Naive thymus-derived CD4-positive, alpha-beta T cell (primary cell): ENCODE data around the gene NSL1. TPM values are rescaled to one million over a fixed set of nuclear protein-coding genes. Genes with fewer than 3 reads are reported as not detected.
A peak's percentile ranks its signal among the peaks of the same experiment; 100 is the strongest.

Experiments used
- ATAC-seq: fragments of 150-1000 bp; cut with Tn5 transposase; 2 replicates; pipeline ENCODE4 v1.10.0; 2021; ENCODE audit warnings: mild to moderate bottlenecking, moderate library complexity
- CTCF ChIA-PET: fragments of 350-600 bp; sonication (Branson Sonifier 250); formaldehyde crosslinking; loops from one replicate; lab custom pipeline; 2021; ENCODE audit warnings: antibody characterized with exemption; lab: Charles Lee
- POLR2A ChIA-PET: fragments of 350-600 bp; sonication (Branson Sonifier 250); formaldehyde crosslinking; loops from one replicate; lab custom pipeline; 2021; ENCODE audit warnings: antibody characterized with exemption, inconsistent platforms; lab: Charles Lee
- DNase-seq, 9 donors: peaks; one replicate each; pipeline versions ENCODE4 v3.0.0 to v3.0.0-alpha.2; 2020 to 2022; ENCODE audit warnings: mixed read lengths in 1 of 9
- H3K27ac ChIP-seq: one replicate; pipeline ENCODE4 v1.7.0; 2013; ENCODE audit warnings: mild to moderate bottlenecking, low read depth, low read length, moderate library complexity
- H3K27me3 ChIP-seq, 2 donors: one replicate each; pipeline ENCODE4 v1.7.0; 2013; ENCODE audit warnings: low read length in 2 of 2, mild to moderate bottlenecking in 2 of 2, moderate library complexity in 2 of 2; ENCODE audit not compliant: control insufficient read depth in 2 of 2, insufficient read depth in 2 of 2
- H3K36me3 ChIP-seq, 3 experiments: 1 replicate in 2 of 3; 2 replicates in 1 of 3; pipeline ENCODE4 v1.7.0; 2013; ENCODE audit warnings: low read length in 3 of 3, mild to moderate bottlenecking in 3 of 3, moderate library complexity in 1 of 3; ENCODE audit not compliant: insufficient read depth in 3 of 3, control insufficient read depth in 2 of 3
- H3K4me1 ChIP-seq, 2 donors: one replicate each; pipeline ENCODE4 v1.7.0; 2013; ENCODE audit warnings: low read length in 2 of 2, mild to moderate bottlenecking in 2 of 2, moderate library complexity in 1 of 2; ENCODE audit not compliant: control insufficient read depth in 2 of 2, insufficient read depth in 2 of 2
- H3K4me3 ChIP-seq: 2 replicates; pipeline ENCODE4 v1.7.0; 2013; ENCODE audit warnings: mild to moderate bottlenecking, low read length
- H3K9me3 ChIP-seq, 3 experiments: 1 replicate in 2 of 3; 2 replicates in 1 of 3; pipeline ENCODE4 v1.7.0; 2013; ENCODE audit warnings: low read length in 3 of 3; ENCODE audit not compliant: control insufficient read depth in 2 of 3
- H3K27ac Mint-ChIP-seq, 9 donors: one replicate each; pipeline ENCODE4 v1.8.0; 2020 to 2022; ENCODE audit warnings: mixed read lengths in 9 of 9, mild to moderate bottlenecking in 8 of 9, moderate library complexity in 5 of 9, inconsistent platforms in 2 of 9
- H3K27me3 Mint-ChIP-seq, 5 donors: one replicate each; pipeline ENCODE4 v1.8.0; 2021 to 2022; ENCODE audit warnings: mixed read lengths in 5 of 5, mild to moderate bottlenecking in 1 of 5
- H3K36me3 Mint-ChIP-seq, 5 donors: one replicate each; pipeline ENCODE4 v1.8.0; 2020 to 2022; ENCODE audit warnings: mixed read lengths in 5 of 5, mild to moderate bottlenecking in 3 of 5, inconsistent platforms in 1 of 5
- H3K4me1 Mint-ChIP-seq, 7 donors: one replicate each; pipeline ENCODE4 v1.8.0; 2020 to 2022; ENCODE audit warnings: mixed read lengths in 7 of 7, mild to moderate bottlenecking in 3 of 7, inconsistent platforms in 1 of 7
- H3K4me3 Mint-ChIP-seq, 10 donors: one replicate each; pipeline ENCODE4 v1.8.0; 2020 to 2022; ENCODE audit warnings: mild to moderate bottlenecking in 10 of 10, mixed read lengths in 10 of 10, moderate library complexity in 6 of 10, inconsistent platforms in 2 of 10
- H3K9me3 Mint-ChIP-seq, 11 donors: one replicate each; pipeline ENCODE4 v1.8.0; 2020 to 2022; ENCODE audit warnings: mixed read lengths in 11 of 11, mild to moderate bottlenecking in 4 of 11, inconsistent platforms in 1 of 11, moderate library complexity in 1 of 11
- intact Hi-C, 2 donors: fragments of 100-400 bp; cut with micrococcal nuclease; formaldehyde crosslinking; loops; one replicate each; pipeline ENCODE4 v1.15.1; 2023
- polyA plus RNA-seq, 2 donors: library from polyadenylated mRNA; unstranded; fragments of 300-500 nt; fragmentation: Illumina TruSeq; gene quantifications; one replicate each; pipeline ENCODE4 v1.2.3, GENCODE V29; 2021
- total RNA-seq, 6 experiments: library from RNA in 5 of 6; stranded (reverse) in 5 of 6; gene quantifications; 1 replicate in 5 of 6; 2 replicates in 1 of 6; pipeline ENCODE4 v1.2.3 and lab custom pipeline; 2021 to 2026

NSL1 gene
- total and polyA plus RNA-seq, 7 experiments from 2014 or later: 22.3 to 79.3 (median 37.7) TPM

GRCh38 chr1:212743901-212744475 lies 47.6 kb downstream of the NSL1 start:
- peak overlapping the region; percentile 52 for H3K27ac ChIP-seq
- Mint-ChIP-seq H3K36me3 (peaks cover 0 to 47% (median 16%) of the 10 kb centered on the region in 5 donors), H3K4me3 (peak overlapping the region in 9 of 10 donors; percentile 18 to 78 (median 60)), H3K4me1 (peaks cover 21 to 49% (median 29%) of the 10 kb centered on the region in 7 donors), H3K27me3 (no peaks in the 10 kb centered on the region), H3K27ac (peak overlapping the region; percentile 6 to 88 (median 83)), H3K9me3 (peaks cover 0 to 10% (median 0%) of the 10 kb centered on the region in 11 donors)
- no peak overlapping the region for H3K4me3 ChIP-seq
- H3K9me3 ChIP-seq: no peaks in the 10 kb centered on the region
- intact Hi-C loops: loop anchor here in 1 of 2 donors (1.0 to 2.0 kb wide), 2 partner anchors 10 to 13 kb away; no protein-coding TSS in a partner anchor
- DNase-seq (peak in 5 of 9 donors; percentile 20 to 47 (median 40)), ATAC-seq (peak; percentile 36)
- no peaks in the 10 kb centered on the region for H3K27me3 ChIP-seq
- H3K36me3 ChIP-seq: peaks cover 0 to 4% (median 0%) of the 10 kb centered on the region in 3 experiments
- peaks cover 0 to 10% of the 10 kb centered on the region in 2 donors for H3K4me1 ChIP-seq
- CTCF ChIA-PET: interaction anchor here (0.6 to 1.4 kb wide), 4 partner anchors 10 to 288 kb away, joined by 3 to 4 read pairs (median 4); no protein-coding TSS in a partner anchor
- POLR2A ChIA-PET: interaction anchor here (2.6 kb wide), 1 partner anchor 10 kb away, joined by 21 read pairs; no protein-coding TSS in a partner anchor

GRCh38 chr1:212738330-212738729 lies 53.2 kb downstream of the NSL1 start:
- POLR2A ChIA-PET: interaction anchor here (1.0 kb wide), 1 partner anchor 18 kb away, joined by 3 read pairs; no protein-coding TSS in a partner anchor
- DNase-seq: no peak

GRCh38 chr1:212737559-212737958 lies 54.0 kb downstream of the NSL1 start:
- intact Hi-C loops: loop anchor here (2.0 to 5.0 kb wide), 2 partner anchors 17 to 35 kb away; no protein-coding TSS in a partner anchor
- ChIA-PET POLR2A (interaction anchor here (0.8 kb wide), 1 partner anchor 16 kb away, joined by 3 read pairs; no protein-coding TSS in a partner anchor), CTCF (interaction anchor here (0.6 to 1.0 kb wide), 3 partner anchors 14 to 44 kb away, joined by 3 to 5 read pairs (median 3); no protein-coding TSS in a partner anchor)
- H3K4me1 Mint-ChIP-seq: peaks cover 0 to 26% (median 19%) of the 10 kb centered on the region in 7 donors
- no peak for DNase-seq
- no peak overlapping the region for H3K4me3 ChIP-seq
- peaks cover 0 to 4% (median 0%) of the 10 kb centered on the region in 3 experiments for H3K36me3 ChIP-seq
- no peaks in the 10 kb centered on the region for H3K27me3 Mint-ChIP-seq
- no peak for ATAC-seq
- H3K27ac ChIP-seq: no peak overlapping the region
- peaks cover 8 to 37% (median 26%) of the 10 kb centered on the region in 5 donors for H3K36me3 Mint-ChIP-seq
- H3K27me3 ChIP-seq: no peaks in the 10 kb centered on the region
- no peak overlapping the region for H3K27ac Mint-ChIP-seq
- no peaks in the 10 kb centered on the region for H3K4me1 ChIP-seq
- H3K4me3 Mint-ChIP-seq: no peak overlapping the region
- H3K9me3 ChIP-seq: no peaks in the 10 kb centered on the region
- H3K9me3 Mint-ChIP-seq: peaks cover 0 to 8% (median 0%) of the 10 kb centered on the region in 11 donors

More at GRCh38 chr1:212738330-212738729, 53.2 kb downstream of the NSL1 start:
- Histone ChIP-seq H3K27ac (no peak overlapping the region), H3K4me1 (no peaks in the 10 kb centered on the region), H3K4me3 (no peak overlapping the region), H3K36me3 (peaks cover 0 to 4% (median 0%) of the 10 kb centered on the region in 3 experiments), H3K9me3 (no peaks in the 10 kb centered on the region), H3K27me3 (no peaks in the 10 kb centered on the region)
- H3K27ac Mint-ChIP-seq: peak overlapping the region in 1 of 9 donors; percentile 85
- ATAC-seq: no peak
- intact Hi-C loops: loop anchor here in 1 of 2 donors (5.0 kb wide), 1 partner anchor 36 kb away; no protein-coding TSS in a partner anchor
- H3K27me3 Mint-ChIP-seq: no peaks in the 10 kb centered on the region
- peaks cover 7 to 38% (median 25%) of the 10 kb centered on the region in 5 donors for H3K36me3 Mint-ChIP-seq
- H3K4me3 Mint-ChIP-seq: peak overlapping the region in 1 of 10 donors; percentile 61
- peaks cover 3 to 29% (median 22%) of the 10 kb centered on the region in 7 donors for H3K4me1 Mint-ChIP-seq
- peaks cover 0 to 8% (median 0%) of the 10 kb centered on the region in 11 donors for H3K9me3 Mint-ChIP-seq
- CTCF ChIA-PET: interaction anchor here (0.6 to 1.0 kb wide), 2 partner anchors 23 to 44 kb away, joined by 3 to 5 read pairs; no protein-coding TSS in a partner anchor

- Mint-ChIP-seq H3K36me3 (peaks cover 8 to 23% (median 12%) of the 10 kb centered on the region in 5 donors), H3K4me3 (no peak overlapping the region), H3K9me3 (no peaks in the 10 kb centered on the region), H3K27ac (peak overlapping the region in 1 of 9 donors; percentile 9), H3K27me3 (no peaks in the 10 kb centered on the region), H3K4me1 (peaks cover 0 to 14% (median 1%) of the 10 kb centered on the region in 7 donors)
- CTCF ChIA-PET: interaction anchor here (0.8 kb wide), 1 partner anchor 32 kb away, joined by 3 read pairs; no protein-coding TSS in a partner anchor
- Histone ChIP-seq H3K36me3 (no peaks in the 10 kb centered on the region), H3K4me1 (no peaks in the 10 kb centered on the region), H3K4me3 (no peak overlapping the region), H3K9me3 (no peaks in the 10 kb centered on the region), H3K27ac (no peak overlapping the region), H3K27me3 (no peaks in the 10 kb centered on the region)
- no peak for ATAC-seq
- POLR2A ChIA-PET: no interaction called here
- DNase-seq: no peak
- intact Hi-C loops: no loop called here
These were observed 58.5 kb downstream of the NSL1 start for GRCh38 chr1:212733109-212733508.

GRCh38 chr1:212731630-212732029 lies 59.9 kb downstream of the NSL1 start:
- Histone ChIP-seq H3K27ac (no peak overlapping the region), H3K27me3 (no peaks in the 10 kb centered on the region), H3K4me1 (no peaks in the 10 kb centered on the region), H3K36me3 (no peaks in the 10 kb centered on the region), H3K9me3 (no peaks in the 10 kb centered on the region), H3K4me3 (no peak overlapping the region)
- H3K4me1 Mint-ChIP-seq: peaks cover 0 to 17% (median 0%) of the 10 kb centered on the region in 7 donors
- ChIA-PET POLR2A (interaction anchor here (0.6 kb wide), 1 partner anchor 21 kb away, joined by 4 read pairs; no protein-coding TSS in a partner anchor), CTCF (interaction anchor here (1.2 kb wide), 1 partner anchor 18 kb away, joined by 3 read pairs; no protein-coding TSS in a partner anchor)
- H3K27ac Mint-ChIP-seq: peak overlapping the region in 3 of 9 donors; percentile 17 to 44 (median 27)
- ATAC-seq: no peak
- H3K4me3 Mint-ChIP-seq: no peak overlapping the region
- intact Hi-C loops: loop anchor here in 1 of 2 donors (2.0 kb wide), 1 partner anchor 13 kb away; no protein-coding TSS in a partner anchor
- no peaks in the 10 kb centered on the region for H3K27me3 Mint-ChIP-seq
- H3K36me3 Mint-ChIP-seq: peaks cover 11 to 24% (median 16%) of the 10 kb centered on the region in 5 donors
- no peak for DNase-seq
- H3K9me3 Mint-ChIP-seq: no peaks in the 10 kb centered on the region

GRCh38 chr1:212728606-212729005 lies 63.0 kb downstream of the NSL1 start:
- no peaks in the 10 kb centered on the region for H3K4me1 ChIP-seq
- Mint-ChIP-seq H3K36me3 (peaks cover 13 to 33% (median 28%) of the 10 kb centered on the region in 5 donors), H3K27ac (peak overlapping the region in 4 of 9 donors; percentile 1 to 22 (median 16)), H3K4me1 (peaks cover 0 to 25% (median 0%) of the 10 kb centered on the region in 7 donors), H3K4me3 (no peak overlapping the region), H3K27me3 (no peaks in the 10 kb centered on the region), H3K9me3 (peaks cover 0 to 14% (median 3%) of the 10 kb centered on the region in 11 donors)
- intact Hi-C loops: no loop called here
- ChIA-PET CTCF (no interaction called here), POLR2A (no interaction called here)
- H3K27me3 ChIP-seq: no peaks in the 10 kb centered on the region
- no peak overlapping the region for H3K4me3 ChIP-seq
- H3K36me3 ChIP-seq: no peaks in the 10 kb centered on the region
- ATAC-seq (no peak), DNase-seq (no peak)
- H3K9me3 ChIP-seq: no peaks in the 10 kb centered on the region
- H3K27ac ChIP-seq: no peak overlapping the region
